ENCODE measurements around the gene CCDC141. TPM values are rescaled to one million over a fixed set of nuclear protein-coding genes. Genes with fewer than 3 reads are reported as not detected.

Gene CCDC141
- total RNA-seq, 4 donors from 2014 or later, result 1.7 to 7.7 (median 3.9) TPM

DNA sequence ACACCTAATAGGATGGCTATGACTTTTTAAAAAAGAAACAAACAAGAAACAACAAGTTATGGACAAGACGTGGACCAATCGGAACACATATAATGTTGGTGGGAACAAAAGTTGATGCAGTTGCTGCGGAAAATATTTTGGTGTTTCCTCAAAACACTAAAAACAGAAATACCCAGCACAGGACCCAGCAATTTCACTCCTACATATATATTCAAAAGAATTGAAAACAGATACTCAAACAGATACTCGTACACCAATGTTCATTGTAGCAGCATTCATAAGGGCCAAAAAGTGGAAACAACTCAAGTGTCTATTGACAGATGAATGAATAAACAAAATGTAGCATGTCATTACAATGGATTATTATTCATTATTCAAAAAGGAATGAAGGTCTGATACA is 12.1 kb downstream of the CCDC141 start:
- Histone ChIP-seq H3K27ac (no peak overlapping the region), H3K4me3 (no peak overlapping the region), H3K27me3 (no peaks in the 10 kb centered on the region), H3K9me3 (no peaks in the 10 kb centered on the region), H3K36me3 (no peaks in the 10 kb centered on the region), H3K4me1 (no peaks in the 10 kb centered on the region)
- TF ChIP-seq POLR2A (IDR thresholded peaks at IDR 0.05) (no peak), CTCF (IDR thresholded peaks at IDR 0.05) (no peak), EP300 (IDR thresholded peaks at IDR 0.05) (no peak)
- no peak for DNase-seq (ENCODE audit: low spot score in 2 of 2)
- 84 to 90% methylated on average over 4 of the region's 4 CpGs for WGBS, 2 donors

- no peaks in the 10 kb centered on the region for H3K36me3 ChIP-seq
- no peak overlapping the region for H3K27ac ChIP-seq
- no peak overlapping the region for H3K4me3 ChIP-seq
- 71 to 80% methylated on average over 4 of the region's 4 CpGs for WGBS, 2 donors
- no peak for DNase-seq (ENCODE audit: low spot score in 2 of 2)
- H3K27me3 ChIP-seq, result no peaks in the 10 kb centered on the region
- TF ChIP-seq POLR2A (IDR thresholded peaks at IDR 0.05) (no peak), CTCF (IDR thresholded peaks at IDR 0.05) (no peak), EP300 (IDR thresholded peaks at IDR 0.05) (no peak)
- H3K4me1 ChIP-seq, result no peaks in the 10 kb centered on the region
- H3K9me3 ChIP-seq, result no peaks in the 10 kb centered on the region
These were observed 13.5 kb downstream of the CCDC141 start for GRCh38 chr2:179036353-179036905.

DNA sequence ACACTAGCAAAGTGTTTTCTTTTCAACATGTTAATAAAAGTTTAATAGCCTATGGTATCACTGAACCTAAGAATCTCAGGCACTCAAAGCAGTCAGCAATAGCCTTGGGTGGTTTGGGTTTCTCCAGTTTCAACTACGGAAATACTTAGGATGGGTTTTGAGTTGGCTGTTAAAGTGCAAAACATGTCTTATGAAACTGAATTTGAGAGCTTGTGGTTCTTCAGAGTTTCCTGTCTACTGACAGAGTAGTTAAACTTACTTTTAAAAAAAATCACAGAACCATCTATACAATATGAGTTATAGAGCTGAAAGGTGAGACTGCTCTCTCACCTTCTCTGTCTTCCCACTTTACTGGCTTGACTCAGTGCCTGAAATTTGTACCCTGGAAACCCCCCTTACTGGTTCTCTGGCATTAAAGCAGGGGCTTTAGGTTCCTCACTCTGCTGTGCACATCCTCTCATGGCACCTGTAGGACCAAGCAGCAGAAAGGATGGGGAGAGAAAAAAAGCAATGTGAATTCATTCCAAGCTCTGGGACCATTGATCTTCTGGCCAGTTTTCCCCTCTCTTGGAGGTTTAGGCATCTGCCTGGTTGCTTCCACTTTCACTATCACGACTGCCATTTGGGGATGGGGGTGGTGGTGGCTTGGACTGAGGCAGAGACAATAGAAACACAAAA is 18.1 kb downstream of the CCDC141 start:
- TF ChIP-seq EP300 (IDR thresholded peaks at IDR 0.05) (no peak), POLR2A (IDR thresholded peaks at IDR 0.05) (no peak), CTCF (IDR thresholded peaks at IDR 0.05) (no peak)
- no peaks in the 10 kb centered on the region for H3K27me3 ChIP-seq
- no peaks in the 10 kb centered on the region for H3K36me3 ChIP-seq
- WGBS, 2 donors, result 9 to 18% methylated on average over 2 of the region's 2 CpGs
- H3K4me1 ChIP-seq, result no peaks in the 10 kb centered on the region
- H3K27ac ChIP-seq, result peak overlapping the region in 1 of 4 donors; percentile 1
- no peak overlapping the region for H3K4me3 ChIP-seq
- DNase-seq (ENCODE audit: low spot score in 2 of 2), result no peak
- no peaks in the 10 kb centered on the region for H3K9me3 ChIP-seq

DNA sequence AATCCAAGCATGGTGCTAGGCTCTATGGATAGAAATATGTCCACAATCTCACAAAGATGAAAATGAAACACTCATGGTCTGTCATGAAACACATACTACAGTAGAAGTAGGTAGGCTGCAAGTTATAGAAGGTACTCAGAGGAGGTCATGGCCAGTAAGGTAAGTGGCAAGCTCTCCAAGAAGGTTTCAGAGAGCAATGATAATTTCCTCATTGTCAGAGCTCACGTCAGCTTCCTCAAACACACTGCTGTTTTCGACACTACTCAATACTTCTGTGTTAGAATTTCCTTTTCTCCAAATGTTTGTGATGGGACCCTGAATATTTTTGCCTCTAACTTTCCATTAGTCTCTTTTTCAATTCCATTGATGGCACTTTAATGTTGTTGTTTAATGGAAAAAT is 25.5 kb downstream of the CCDC141 start:
- WGBS, 2 donors, result 70 to 81% methylated on average over 2 of the region's 2 CpGs
- H3K36me3 ChIP-seq, result no peaks in the 10 kb centered on the region
- H3K27me3 ChIP-seq, result no peaks in the 10 kb centered on the region
- no peaks in the 10 kb centered on the region for H3K4me1 ChIP-seq
- H3K27ac ChIP-seq, result no peak overlapping the region
- DNase-seq (ENCODE audit: low spot score in 2 of 2), result no peak
- H3K9me3 ChIP-seq, result no peaks in the 10 kb centered on the region
- TF ChIP-seq EP300 (IDR thresholded peaks at IDR 0.05) (no peak), POLR2A (IDR thresholded peaks at IDR 0.05) (no peak), CTCF (IDR thresholded peaks at IDR 0.05) (no peak)
- H3K4me3 ChIP-seq, result no peak overlapping the region

- WGBS, 2 donors, result 92 to 97% methylated on average over 5 of the region's 5 CpGs
- no peak overlapping the region for H3K27ac ChIP-seq
- H3K27me3 ChIP-seq, result no peaks in the 10 kb centered on the region
- H3K9me3 ChIP-seq, result no peaks in the 10 kb centered on the region
- DNase-seq (ENCODE audit: low spot score in 2 of 2), result no peak
- H3K4me3 ChIP-seq, result no peak overlapping the region
- H3K4me1 ChIP-seq, result no peaks in the 10 kb centered on the region
- no peak for TF ChIP-seq POLR2A (IDR thresholded peaks at IDR 0.05)
- TF ChIP-seq CTCF (IDR thresholded peaks at IDR 0.05), result no peak
- no peak for TF ChIP-seq EP300 (IDR thresholded peaks at IDR 0.05)
- no peaks in the 10 kb centered on the region for H3K36me3 ChIP-seq
These were observed 27.3 kb downstream of the CCDC141 start for GRCh38 chr2:179022685-179023084.
